ENCODE results near the gene STPG1.

DNA sequence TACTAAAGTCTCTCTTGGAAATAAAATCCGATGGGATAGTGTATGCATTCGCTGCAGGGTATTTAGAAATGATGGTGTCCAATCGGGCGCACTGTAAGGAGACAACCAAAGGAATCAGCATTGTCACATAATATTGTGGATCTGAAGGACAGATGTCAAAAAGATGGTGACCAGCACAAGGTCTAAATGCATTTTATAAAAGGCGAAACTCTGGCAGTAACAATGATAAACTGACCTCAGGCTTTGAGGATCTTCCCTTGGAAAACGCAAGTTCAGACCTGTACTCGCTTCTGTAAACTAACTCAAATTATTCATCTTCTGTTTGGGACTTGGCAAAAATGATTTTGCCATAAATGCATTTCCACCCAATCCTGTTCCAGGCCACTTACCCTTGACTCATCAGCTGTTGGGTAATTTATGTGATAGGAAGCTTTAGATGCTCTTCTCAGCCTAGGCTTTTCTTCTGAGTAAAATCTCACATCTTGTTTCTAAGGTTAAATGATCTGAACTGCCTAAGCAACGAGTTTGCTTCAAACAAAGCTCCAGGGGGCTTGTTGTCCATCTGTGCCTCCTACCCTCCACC lies 33.8 kb downstream of the STPG1 start:
- TF ChIP-seq, protein P1, sequence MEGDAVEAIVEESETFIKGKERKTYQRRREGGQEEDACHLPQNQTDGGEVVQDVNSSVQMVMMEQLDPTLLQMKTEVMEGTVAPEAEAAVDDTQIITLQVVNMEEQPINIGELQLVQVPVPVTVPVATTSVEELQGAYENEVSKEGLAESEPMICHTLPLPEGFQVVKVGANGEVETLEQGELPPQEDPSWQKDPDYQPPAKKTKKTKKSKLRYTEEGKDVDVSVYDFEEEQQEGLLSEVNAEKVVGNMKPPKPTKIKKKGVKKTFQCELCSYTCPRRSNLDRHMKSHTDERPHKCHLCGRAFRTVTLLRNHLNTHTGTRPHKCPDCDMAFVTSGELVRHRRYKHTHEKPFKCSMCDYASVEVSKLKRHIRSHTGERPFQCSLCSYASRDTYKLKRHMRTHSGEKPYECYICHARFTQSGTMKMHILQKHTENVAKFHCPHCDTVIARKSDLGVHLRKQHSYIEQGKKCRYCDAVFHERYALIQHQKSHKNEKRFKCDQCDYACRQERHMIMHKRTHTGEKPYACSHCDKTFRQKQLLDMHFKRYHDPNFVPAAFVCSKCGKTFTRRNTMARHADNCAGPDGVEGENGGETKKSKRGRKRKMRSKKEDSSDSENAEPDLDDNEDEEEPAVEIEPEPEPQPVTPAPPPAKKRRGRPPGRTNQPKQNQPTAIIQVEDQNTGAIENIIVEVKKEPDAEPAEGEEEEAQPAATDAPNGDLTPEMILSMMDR (IDR thresholded peaks at IDR 0.05; ENCODE audit: insufficient read depth, low read length, poor library complexity, severe bottlenecking), result no peak
- no peak for TF ChIP-seq EZH2phosphoT487 (conservative IDR thresholded peaks at IDR 0.05; ENCODE audit: low read length)

All from SU-DHL-6 (cell line).